GM18508 (cell line): Measurements from ENCODE around the gene IL1A.

Experiments
- ATAC-seq: cut with Tn5 transposase; IDR thresholded peaks from one replicate; pipeline ENCODE4 v1.9.1; 2021; ENCODE audit warnings: moderate number of reproducible peaks; ENCODE audit not compliant: insufficient read depth, unreplicated experiment

IL1A gene

DNA sequence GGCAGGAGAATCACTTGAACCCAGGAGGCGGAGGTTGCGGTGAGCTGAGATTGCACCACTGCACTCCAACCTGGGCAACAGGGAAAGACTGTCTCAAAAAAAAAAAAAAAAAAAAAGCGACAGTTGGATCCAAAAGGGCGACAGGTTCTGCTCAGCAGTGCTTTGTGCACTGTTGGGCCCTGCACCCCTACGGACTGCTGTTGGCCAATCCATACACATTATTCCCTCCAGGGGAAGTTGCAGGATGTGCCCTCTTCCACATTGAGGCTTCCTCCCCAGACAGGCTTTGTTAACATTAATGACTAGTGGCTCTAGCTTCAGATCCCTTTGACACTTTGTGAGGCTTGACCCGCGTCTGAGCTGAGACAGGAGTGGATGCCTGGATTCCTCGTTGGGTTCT is 54.1 kb downstream of the IL1A start:
- no peak for ATAC-seq

- ATAC-seq = no peak
Observed at GRCh38 chr2:112728378-112729175, 55.7 kb downstream of the IL1A start.

- no peak for ATAC-seq
Observed at GRCh38 chr2:112728029-112728362, 56.3 kb downstream of the IL1A start.

- no peak for ATAC-seq
Observed at GRCh38 chr2:112727276-112728028, 56.8 kb downstream of the IL1A start.

DNA sequence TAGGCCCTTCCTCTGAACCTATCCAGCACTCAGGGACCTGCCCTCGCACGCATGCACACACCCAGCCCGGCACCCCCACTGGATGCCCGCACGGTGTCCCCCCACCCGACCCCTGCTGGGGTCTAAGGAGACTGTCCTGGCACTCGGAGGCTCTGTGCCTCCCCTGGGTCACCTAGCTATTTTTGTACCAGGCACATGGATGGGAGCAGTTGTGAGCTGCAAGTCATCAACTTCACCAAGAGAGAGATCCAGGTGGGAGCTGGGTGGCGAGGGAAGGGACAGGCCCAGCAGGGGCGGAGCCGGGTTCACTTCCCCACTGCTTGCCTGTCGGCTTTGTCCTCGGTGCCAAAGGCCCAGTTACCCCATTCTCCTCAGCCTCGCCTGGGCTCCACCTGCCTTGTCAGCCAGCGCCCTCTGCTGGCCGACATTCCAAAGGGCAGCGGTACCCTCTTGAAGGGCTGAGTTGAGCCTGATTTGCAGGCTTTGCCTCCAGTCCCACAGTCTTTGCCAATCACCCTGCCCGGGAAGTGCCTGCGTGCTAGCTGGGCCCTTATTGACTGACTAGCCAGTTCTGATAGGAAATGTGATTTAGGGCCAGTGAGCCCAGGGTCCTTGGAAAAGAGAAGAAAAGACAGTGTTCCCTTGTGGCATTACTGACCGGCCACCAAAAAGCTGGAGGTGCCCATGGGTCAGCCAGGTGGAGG is 57.7 kb downstream of the IL1A start:
- ATAC-seq = no peak

GRCh38 chr2:112725545-112726457 is 58.5 kb downstream of the IL1A start:
- no peak for ATAC-seq

GRCh38 chr2:112724591-112725525 is 59.4 kb downstream of the IL1A start:
- ATAC-seq = no peak

DNA sequence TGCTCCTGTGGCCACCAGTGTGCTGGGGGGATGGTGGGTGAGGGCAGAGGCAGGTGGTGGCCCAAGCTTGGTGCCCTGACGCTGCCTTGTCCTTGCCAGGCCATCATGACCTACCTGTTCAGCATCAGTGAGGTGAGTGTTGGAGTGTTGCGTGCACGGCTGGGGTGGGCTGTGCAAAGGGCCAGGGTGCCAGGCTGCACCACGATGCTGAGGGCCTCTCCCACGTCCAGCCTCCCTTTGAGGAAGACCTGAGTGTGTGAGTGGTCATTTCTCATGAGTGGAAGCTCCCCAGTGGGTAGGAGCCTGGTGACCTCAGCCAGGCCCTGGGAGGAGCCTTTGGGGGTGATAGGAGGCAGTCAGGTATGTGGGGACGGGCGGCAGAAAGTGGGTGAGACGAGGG is 60.3 kb downstream of the IL1A start:
- ATAC-seq = no peak
